K562 (cell line): ENCODE measurements around the gene KATNAL1. TPM values are rescaled to one million over a fixed set of nuclear protein-coding genes. Genes with fewer than 3 reads are reported as not detected.

Experiments used
- ATAC-seq: fragments of 200-7000 bp; cut with Tn5 transposase; 3 replicates; pipeline ENCODE4 v1.9.1; 2020; ENCODE audit warnings: moderate library complexity
- BruUV-seq: library from RNA; stranded (reverse); fragments of 400-500 nt; replicated peaks from 2 replicates; lab custom pipeline; 2021; lab: Mats Ljungman, UMichigan
- CTCF ChIA-PET: fragments of 300-600 bp; formaldehyde crosslinking; extraction: SDS; loops from one replicate; lab custom pipeline; 2021; ENCODE audit warnings: low intra/inter-chr PET ratio; lab: Yijun Ruan, JAX
- POLR2A ChIA-PET: fragments of 300-600, 350-650 bp; sonication (Branson Sonifier 250); formaldehyde crosslinking; extraction: SDS; loops from one replicate; lab custom pipeline; 2021; ENCODE audit warnings: antibody characterized with exemption, inconsistent platforms; lab: Yijun Ruan, JAX
- DNase-seq, 4 experiments: peaks; one replicate each; pipeline versions ENCODE4 v3.0.0 to v3.0.0-alpha.2; 2011 to 2018; ENCODE audit warnings: low spot score in 3 of 4, mixed read lengths in 3 of 4; ENCODE audit errors: extremely low read depth in 1 of 4
- FAIRE-seq: peaks from 2 replicates; lab custom pipeline; 2011; peaks lifted over from hg19 to GRCh38; lab: Jason Lieb, UNC
- H2AFZ ChIP-seq: 2 replicates; pipeline ENCODE4 v1.6.0; 2011; ENCODE audit warnings: low read depth, low read length, control low read depth, inconsistent platforms
- H3K27ac ChIP-seq: fragments of 200-600 bp; 3 replicates; pipeline ENCODE4 v1.8.0; 2011; ENCODE audit warnings: low read depth, mild to moderate bottlenecking, control low read depth, inconsistent platforms, low read length, moderate library complexity, mixed read lengths; ENCODE audit errors: extremely low read depth
- H3K27me3 ChIP-seq, 2 experiments: fragments of 300-600 bp in 1 of 2; 2 replicates in 1 of 2; 3 replicates in 1 of 2; pipeline versions ENCODE4 v1.6.0 to v1.8.0; 2011; ENCODE audit warnings: inconsistent platforms in 2 of 2, low read length in 2 of 2, mild to moderate bottlenecking in 1 of 2, mixed read lengths in 1 of 2, moderate library complexity in 1 of 2; ENCODE audit not compliant: control insufficient read depth in 2 of 2, insufficient read depth in 2 of 2
- H3K36me3 ChIP-seq: fragments of 300-600 bp; 3 replicates; pipeline ENCODE4 v1.8.0; 2011; ENCODE audit warnings: mild to moderate bottlenecking, low read length, inconsistent platforms; ENCODE audit not compliant: control insufficient read depth, insufficient read depth
- H3K4me1 ChIP-seq, 2 experiments: fragments of 200-600 bp in 1 of 2; replicated peaks in 1 of 2; 2 replicates in 1 of 2; 3 replicates in 1 of 2; pipeline versions ENCODE4 v1.5.1 to v1.8.0; 2011; ENCODE audit warnings: inconsistent platforms in 2 of 2, low read length in 2 of 2, mild to moderate bottlenecking in 1 of 2, mixed read lengths in 1 of 2, moderate library complexity in 1 of 2; ENCODE audit not compliant: control insufficient read depth in 2 of 2, insufficient read depth in 2 of 2
- H3K4me2 ChIP-seq: 2 replicates; pipeline ENCODE4 v1.6.1; 2011; ENCODE audit warnings: low read length, control low read depth, inconsistent platforms, mixed read lengths; ENCODE audit not compliant: insufficient read depth
- H3K4me3 ChIP-seq: fragments of 200-600 bp; sonication (generic), shearing (Covaris generic); 2 replicates; pipeline ENCODE4 v1.5.1; 2016; ENCODE audit warnings: control low read depth, inconsistent platforms
- H3K79me2 ChIP-seq: fragments of 200-600 bp; 3 replicates; pipeline ENCODE4 v1.8.0; 2011; ENCODE audit warnings: low read length, inconsistent platforms; ENCODE audit not compliant: control insufficient read depth, insufficient read depth
- H3K9ac ChIP-seq, 2 experiments: 2 replicates each; pipeline versions ENCODE4 v1.6.0 to v1.6.1; 2011; ENCODE audit warnings: low read depth in 2 of 2, low read length in 2 of 2, control low read depth in 1 of 2, inconsistent platforms in 1 of 2, mild to moderate bottlenecking in 1 of 2, mixed read lengths in 1 of 2; ENCODE audit not compliant: insufficient read depth in 1 of 2
- H3K9me1 ChIP-seq: one replicate; pipeline ENCODE4 v1.6.0; 2011; ENCODE audit warnings: inconsistent platforms, mild to moderate bottlenecking, low read length, moderate library complexity; ENCODE audit not compliant: control insufficient read depth, insufficient read depth
- H3K9me3 ChIP-seq: replicated peaks from 2 replicates; pipeline ENCODE4 v1.5.1; 2011; ENCODE audit warnings: low read depth, low read length, inconsistent platforms; ENCODE audit not compliant: control insufficient read depth, insufficient read depth
- H4K20me1 ChIP-seq: replicated peaks from 2 replicates; pipeline ENCODE4 v1.6.1; 2011; ENCODE audit warnings: low read length, inconsistent platforms, mixed read lengths; ENCODE audit not compliant: control insufficient read depth, insufficient read depth
- C11orf30 ChIP-seq: fragments of 450-650 bp; IDR thresholded peaks from 2 replicates; pipeline ENCODE4 v1.6.1; 2016; ENCODE audit warnings: low read depth, mild to moderate bottlenecking
- FOXJ3 ChIP-seq: sonication (generic); formaldehyde crosslinking; IDR thresholded peaks from 2 replicates; pipeline ENCODE4 v1.4.0; 2020; ENCODE audit warnings: mild to moderate bottlenecking, missing genetic modification reagents
- GTF2E2 ChIP-seq: fragments of 200-800 bp; sonication (Bioruptor generic); IDR thresholded peaks from 2 replicates; pipeline ENCODE4 v1.6.1; 2016; ENCODE audit warnings: missing genetic modification characterization, missing compliant biosample characterization
- MAFF ChIP-seq: IDR thresholded peaks from 2 replicates; pipeline ENCODE4 v1.6.1; 2012; ENCODE audit warnings: low read length, improper control_type of control experiment
- MAFG ChIP-seq: fragments of 450-650 bp; conservative IDR thresholded peaks from 2 replicates; pipeline ENCODE4 v1.6.1; 2016; ENCODE audit warnings: missing genetic modification characterization, missing compliant biosample characterization
- MAFK ChIP-seq: IDR thresholded peaks from 2 replicates; pipeline ENCODE4 v1.6.1; 2011; ENCODE audit warnings: low read length, improper control_type of control experiment
- MXI1 ChIP-seq: IDR thresholded peaks from 2 replicates; pipeline ENCODE4 v1.6.1; 2011; ENCODE audit warnings: low read depth, mild to moderate bottlenecking, improper control_type of control experiment, low read length
- RCOR1 ChIP-seq, 2 experiments: IDR thresholded peaks; 2 replicates each; pipeline ENCODE4 v1.6.1; 2012; ENCODE audit warnings: low read depth in 2 of 2, low read length in 2 of 2, borderline replicate concordance in 1 of 2, improper control_type of control experiment in 1 of 2
- ZNF212 ChIP-seq: fragments of 450-650 bp; formaldehyde crosslinking; IDR thresholded peaks from 2 replicates; pipeline ENCODE4 v1.4.0; 2020; ENCODE audit warnings: mild to moderate bottlenecking
- ZNF316 ChIP-seq: fragments of 450-650 bp; IDR thresholded peaks from 2 replicates; pipeline ENCODE4 v1.6.1; 2016
- WGBS: fragments of 100-300 bp; shearing (Covaris generic); methylation state at CpG from one replicate; pipeline ENCODE4 v1.1.6; 2016; ENCODE audit warnings: low coverage, mixed read lengths; ENCODE audit not compliant: insufficient coverage; ENCODE audit errors: missing lambda C conversion rate; 5-methylcytosine and 5-hydroxymethylcytosine counted together
- in situ Hi-C: fragments of 300-500 bp; cut with MboI; formaldehyde crosslinking; loops from 4 replicates; pipeline ENCODE4 v1.15.0; 2018; ENCODE audit warnings: inconsistent platforms, mixed read lengths
- intact Hi-C: fragments of 100-400 bp; cut with micrococcal nuclease; formaldehyde crosslinking; loops from 2 replicates; pipeline ENCODE4 v1.14.2; 2022
- polyA plus RNA-seq, 8 experiments: library from polyadenylated mRNA; depleted of rRNA in 4 of 8; stranded (reverse) in 5 of 8; unstranded in 3 of 8; fragments of >200 nt; fragmentation: Nextera tagmentation in 2 of 8; fragmentation: Illumina TruSeq in 1 of 8; extraction: Ambion mirVana in 2 of 8; extraction: Trizol in 1 of 8; gene quantifications; 2 replicates each; pipeline versions ENCODE4 v1.2.1 to v1.2.3, GENCODE V29; 2011 to 2014; ENCODE audit warnings: inconsistent platforms in 1 of 8, missing spikeins in 1 of 8
- total RNA-seq, 7 experiments: library from RNA; depleted of rRNA in 6 of 7; stranded (reverse); fragments of >200 nt in 6 of 7; fragmentation: Illumina TruSeq in 2 of 7; extraction: Trizol in 2 of 7; gene quantifications; 2 replicates each; pipeline versions ENCODE4 v1.2.1 to v1.2.3, GENCODE V29; 2011 to 2021; ENCODE audit warnings: low replicate concordance in 1 of 7
- TF ChIP-seq, protein P1 (sequence below): sonication (generic); formaldehyde crosslinking; IDR thresholded peaks from 2 replicates; pipeline ENCODE4 v1.8.1; 2022; ENCODE audit warnings: missing genetic modification reagents
- TF ChIP-seq, protein P2 (sequence below): fragments of 450-650 bp; IDR thresholded peaks from 2 replicates; pipeline ENCODE4 v1.6.1; 2016; ENCODE audit warnings: mild to moderate bottlenecking, moderate library complexity

KATNAL1 gene
- total and polyA plus RNA-seq, 9 of the 15 experiments (the other 6 are each of a cell fraction or from before 2014, with no cell fraction given): 2.5 to 8.2 (median 5.5) TPM

DNA sequence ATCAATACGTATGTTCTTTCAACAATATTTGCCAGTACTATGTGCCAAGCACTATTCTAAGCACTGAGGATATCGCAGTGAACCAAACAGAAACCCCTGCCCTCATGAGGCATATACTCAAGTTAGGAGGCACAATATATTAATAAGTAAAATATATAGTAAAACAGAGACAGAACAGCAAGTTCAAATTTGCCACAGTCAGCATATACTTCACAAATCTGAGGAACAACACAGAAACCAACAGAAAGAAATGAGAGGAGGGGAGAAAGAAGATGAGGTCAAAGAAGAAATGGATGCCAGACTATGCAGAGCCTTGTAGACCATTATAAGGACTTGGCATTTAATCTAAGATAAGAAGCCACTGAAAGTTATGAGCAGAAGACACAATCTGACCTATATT is 59.9 kb downstream of the KATNAL1 start:
- Histone ChIP-seq H4K20me1 (no peaks in the 10 kb centered on the region), H3K36me3 (no peaks in the 10 kb centered on the region), H3K9me1 (no peaks in the 10 kb centered on the region), H3K9me3 (no peaks in the 10 kb centered on the region), H3K27me3 (no peaks in the 10 kb centered on the region), H2AFZ (no peak overlapping the region), H3K79me2 (no peaks in the 10 kb centered on the region), H3K4me1 (no peaks in the 10 kb centered on the region), H3K9ac (no peak overlapping the region), H3K27ac (no peak overlapping the region), H3K4me2 (no peak overlapping the region), H3K4me3 (no peak overlapping the region)
- POLR2A ChIA-PET: no interaction called here
- ATAC-seq: no peak
- CTCF ChIA-PET: no interaction called here
- no peak for FAIRE-seq
- no peak for DNase-seq
- BruUV-seq: no TSS peak
- in situ Hi-C loops: no loop called here
- 79% methylated on average over 2 of the region's 2 CpGs for WGBS
- TF ChIP-seq ZNF212 (CRISPR knock-in tag) (no peak), ZNF316 (peak; percentile 81), MAFG (tag) (peak; percentile 50; the same call in 1 of the 2 replicates), C11orf30 (peak; percentile 55), MAFF (peak; percentile 67), RCOR1 (IDR thresholded peaks at IDR 0.05; ENCODE audit: borderline replicate concordance in 1 of 2, low read depth in 2 of 2, low read length in 2 of 2) (no peak), MXI1 (no peak), MAFK (peak; percentile 72), GTF2E2 (tag) (no peak), FOXJ3 (no peak)
- TF ChIP-seq, protein P1, sequence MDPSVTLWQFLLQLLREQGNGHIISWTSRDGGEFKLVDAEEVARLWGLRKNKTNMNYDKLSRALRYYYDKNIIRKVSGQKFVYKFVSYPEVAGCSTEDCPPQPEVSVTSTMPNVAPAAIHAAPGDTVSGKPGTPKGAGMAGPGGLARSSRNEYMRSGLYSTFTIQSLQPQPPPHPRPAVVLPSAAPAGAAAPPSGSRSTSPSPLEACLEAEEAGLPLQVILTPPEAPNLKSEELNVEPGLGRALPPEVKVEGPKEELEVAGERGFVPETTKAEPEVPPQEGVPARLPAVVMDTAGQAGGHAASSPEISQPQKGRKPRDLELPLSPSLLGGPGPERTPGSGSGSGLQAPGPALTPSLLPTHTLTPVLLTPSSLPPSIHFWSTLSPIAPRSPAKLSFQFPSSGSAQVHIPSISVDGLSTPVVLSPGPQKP (CRISPR knock-in tag): no peak
- TF ChIP-seq, protein P2, sequence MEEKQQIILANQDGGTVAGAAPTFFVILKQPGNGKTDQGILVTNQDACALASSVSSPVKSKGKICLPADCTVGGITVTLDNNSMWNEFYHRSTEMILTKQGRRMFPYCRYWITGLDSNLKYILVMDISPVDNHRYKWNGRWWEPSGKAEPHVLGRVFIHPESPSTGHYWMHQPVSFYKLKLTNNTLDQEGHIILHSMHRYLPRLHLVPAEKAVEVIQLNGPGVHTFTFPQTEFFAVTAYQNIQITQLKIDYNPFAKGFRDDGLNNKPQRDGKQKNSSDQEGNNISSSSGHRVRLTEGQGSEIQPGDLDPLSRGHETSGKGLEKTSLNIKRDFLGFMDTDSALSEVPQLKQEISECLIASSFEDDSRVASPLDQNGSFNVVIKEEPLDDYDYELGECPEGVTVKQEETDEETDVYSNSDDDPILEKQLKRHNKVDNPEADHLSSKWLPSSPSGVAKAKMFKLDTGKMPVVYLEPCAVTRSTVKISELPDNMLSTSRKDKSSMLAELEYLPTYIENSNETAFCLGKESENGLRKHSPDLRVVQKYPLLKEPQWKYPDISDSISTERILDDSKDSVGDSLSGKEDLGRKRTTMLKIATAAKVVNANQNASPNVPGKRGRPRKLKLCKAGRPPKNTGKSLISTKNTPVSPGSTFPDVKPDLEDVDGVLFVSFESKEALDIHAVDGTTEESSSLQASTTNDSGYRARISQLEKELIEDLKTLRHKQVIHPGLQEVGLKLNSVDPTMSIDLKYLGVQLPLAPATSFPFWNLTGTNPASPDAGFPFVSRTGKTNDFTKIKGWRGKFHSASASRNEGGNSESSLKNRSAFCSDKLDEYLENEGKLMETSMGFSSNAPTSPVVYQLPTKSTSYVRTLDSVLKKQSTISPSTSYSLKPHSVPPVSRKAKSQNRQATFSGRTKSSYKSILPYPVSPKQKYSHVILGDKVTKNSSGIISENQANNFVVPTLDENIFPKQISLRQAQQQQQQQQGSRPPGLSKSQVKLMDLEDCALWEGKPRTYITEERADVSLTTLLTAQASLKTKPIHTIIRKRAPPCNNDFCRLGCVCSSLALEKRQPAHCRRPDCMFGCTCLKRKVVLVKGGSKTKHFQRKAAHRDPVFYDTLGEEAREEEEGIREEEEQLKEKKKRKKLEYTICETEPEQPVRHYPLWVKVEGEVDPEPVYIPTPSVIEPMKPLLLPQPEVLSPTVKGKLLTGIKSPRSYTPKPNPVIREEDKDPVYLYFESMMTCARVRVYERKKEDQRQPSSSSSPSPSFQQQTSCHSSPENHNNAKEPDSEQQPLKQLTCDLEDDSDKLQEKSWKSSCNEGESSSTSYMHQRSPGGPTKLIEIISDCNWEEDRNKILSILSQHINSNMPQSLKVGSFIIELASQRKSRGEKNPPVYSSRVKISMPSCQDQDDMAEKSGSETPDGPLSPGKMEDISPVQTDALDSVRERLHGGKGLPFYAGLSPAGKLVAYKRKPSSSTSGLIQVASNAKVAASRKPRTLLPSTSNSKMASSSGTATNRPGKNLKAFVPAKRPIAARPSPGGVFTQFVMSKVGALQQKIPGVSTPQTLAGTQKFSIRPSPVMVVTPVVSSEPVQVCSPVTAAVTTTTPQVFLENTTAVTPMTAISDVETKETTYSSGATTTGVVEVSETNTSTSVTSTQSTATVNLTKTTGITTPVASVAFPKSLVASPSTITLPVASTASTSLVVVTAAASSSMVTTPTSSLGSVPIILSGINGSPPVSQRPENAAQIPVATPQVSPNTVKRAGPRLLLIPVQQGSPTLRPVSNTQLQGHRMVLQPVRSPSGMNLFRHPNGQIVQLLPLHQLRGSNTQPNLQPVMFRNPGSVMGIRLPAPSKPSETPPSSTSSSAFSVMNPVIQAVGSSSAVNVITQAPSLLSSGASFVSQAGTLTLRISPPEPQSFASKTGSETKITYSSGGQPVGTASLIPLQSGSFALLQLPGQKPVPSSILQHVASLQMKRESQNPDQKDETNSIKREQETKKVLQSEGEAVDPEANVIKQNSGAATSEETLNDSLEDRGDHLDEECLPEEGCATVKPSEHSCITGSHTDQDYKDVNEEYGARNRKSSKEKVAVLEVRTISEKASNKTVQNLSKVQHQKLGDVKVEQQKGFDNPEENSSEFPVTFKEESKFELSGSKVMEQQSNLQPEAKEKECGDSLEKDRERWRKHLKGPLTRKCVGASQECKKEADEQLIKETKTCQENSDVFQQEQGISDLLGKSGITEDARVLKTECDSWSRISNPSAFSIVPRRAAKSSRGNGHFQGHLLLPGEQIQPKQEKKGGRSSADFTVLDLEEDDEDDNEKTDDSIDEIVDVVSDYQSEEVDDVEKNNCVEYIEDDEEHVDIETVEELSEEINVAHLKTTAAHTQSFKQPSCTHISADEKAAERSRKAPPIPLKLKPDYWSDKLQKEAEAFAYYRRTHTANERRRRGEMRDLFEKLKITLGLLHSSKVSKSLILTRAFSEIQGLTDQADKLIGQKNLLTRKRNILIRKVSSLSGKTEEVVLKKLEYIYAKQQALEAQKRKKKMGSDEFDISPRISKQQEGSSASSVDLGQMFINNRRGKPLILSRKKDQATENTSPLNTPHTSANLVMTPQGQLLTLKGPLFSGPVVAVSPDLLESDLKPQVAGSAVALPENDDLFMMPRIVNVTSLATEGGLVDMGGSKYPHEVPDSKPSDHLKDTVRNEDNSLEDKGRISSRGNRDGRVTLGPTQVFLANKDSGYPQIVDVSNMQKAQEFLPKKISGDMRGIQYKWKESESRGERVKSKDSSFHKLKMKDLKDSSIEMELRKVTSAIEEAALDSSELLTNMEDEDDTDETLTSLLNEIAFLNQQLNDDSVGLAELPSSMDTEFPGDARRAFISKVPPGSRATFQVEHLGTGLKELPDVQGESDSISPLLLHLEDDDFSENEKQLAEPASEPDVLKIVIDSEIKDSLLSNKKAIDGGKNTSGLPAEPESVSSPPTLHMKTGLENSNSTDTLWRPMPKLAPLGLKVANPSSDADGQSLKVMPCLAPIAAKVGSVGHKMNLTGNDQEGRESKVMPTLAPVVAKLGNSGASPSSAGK: no peak
- intact Hi-C loops: no loop called here
